Stomach (tissue), 9 donors: Measurements from ENCODE around the gene ZNF654. TPM values are rescaled to one million over a fixed set of nuclear protein-coding genes. Genes with fewer than 3 reads are reported as not detected.

Experiments used
- DNase-seq, 2 donors: peaks; one replicate each; pipeline versions ENCODE4 v3.0.0 to v3.0.0-alpha.2; 2013 to 2019
- H3K27ac ChIP-seq, 5 donors: fragments of 200-600 bp in 4 of 5; sonication (generic) in 4 of 5; one replicate each; pipeline ENCODE4 v1.5.1; 2013 to 2019; ENCODE audit warnings: mild to moderate bottlenecking in 1 of 5, moderate library complexity in 1 of 5
- H3K27me3 ChIP-seq, 3 donors: fragments of 200-600 bp; sonication (generic); one replicate each; pipeline ENCODE4 v1.5.1; 2017 to 2019; ENCODE audit warnings: mixed run types in 1 of 3
- H3K36me3 ChIP-seq, 4 donors: fragments of 200-600 bp; sonication (generic); 1 replicate in 3 of 4; 2 replicates in 1 of 4; pipeline ENCODE4 v1.5.1; 2016 to 2019
- H3K4me1 ChIP-seq, 4 donors: fragments of 200-600 bp; sonication (generic); one replicate each; pipeline ENCODE4 v1.5.1; 2016 to 2019
- H3K4me3 ChIP-seq, 4 donors: fragments of 200-600 bp; sonication (generic) in 3 of 4; one replicate each; pipeline ENCODE4 v1.5.1; 2016 to 2019; ENCODE audit warnings: mild to moderate bottlenecking in 1 of 4
- H3K9me3 ChIP-seq, 4 donors: fragments of 200-600 bp; sonication (generic); one replicate each; pipeline ENCODE4 v1.5.1; 2016 to 2019
- CTCF ChIP-seq, 7 experiments: fragments of 450-650 bp in 4 of 7; fragments of 200-600 bp in 3 of 7; sonication (generic) in 3 of 7; IDR thresholded peaks; one replicate each; pipeline ENCODE4 v1.5.1; 2016 to 2019; ENCODE audit warnings: antibody characterized with exemption in 7 of 7, control low read depth in 2 of 7, mild to moderate bottlenecking in 1 of 7
- EP300 ChIP-seq: sonication (generic); formaldehyde crosslinking; IDR thresholded peaks from one replicate; pipeline ENCODE4 v1.6.1; 2017; ENCODE audit warnings: antibody characterized with exemption
- POLR2A ChIP-seq, 4 donors: fragments of 450-650 bp; IDR thresholded peaks; one replicate each; pipeline ENCODE4 v1.6.1; 2016; ENCODE audit warnings: antibody characterized with exemption in 4 of 4, control low read depth in 2 of 4, mild to moderate bottlenecking in 1 of 4, moderate library complexity in 1 of 4
- POLR2AphosphoS5 ChIP-seq, 3 donors: sonication (generic); formaldehyde crosslinking; IDR thresholded peaks; one replicate each; pipeline ENCODE4 v1.6.1; 2016; ENCODE audit warnings: antibody characterized with exemption in 3 of 3
- WGBS, 5 donors: extraction: QIAGEN DNeasy Blood & Tissue Kit in 3 of 5; methylation state at CpG; one replicate each; pipeline versions ENCODE4 v1.1.5 to v1.1.7; 2013 to 2018; 5-methylcytosine and 5-hydroxymethylcytosine counted together
- intact Hi-C: fragments of 100-400 bp; cut with DNase I; formaldehyde crosslinking; loops from one replicate; pipeline ENCODE4 v1.15.1; 2023; ENCODE audit warnings: low total_unique reads
- polyA plus RNA-seq, 3 donors: library from polyadenylated mRNA; stranded (reverse); fragments of 200-250 nt; gene quantifications; one replicate each; pipeline ENCODE4 v1.2.3, GENCODE V29; 2013
- total RNA-seq, 5 donors: library from RNA; depleted of rRNA; stranded (reverse); fragments of >200 nt; gene quantifications; one replicate each; pipeline versions ENCODE4 v1.1.0 to v1.2.3, GENCODE V29; 2014 to 2016
- donor health status: healthy with polysubstance abuse.
- donor health status: Bipolar disorder and iron deficiency.
- donor health status: healthy.

Gene ZNF654
- total and polyA plus RNA-seq, 8 donors, result 2.6 to 30.7 (median 7.3) TPM

DNA sequence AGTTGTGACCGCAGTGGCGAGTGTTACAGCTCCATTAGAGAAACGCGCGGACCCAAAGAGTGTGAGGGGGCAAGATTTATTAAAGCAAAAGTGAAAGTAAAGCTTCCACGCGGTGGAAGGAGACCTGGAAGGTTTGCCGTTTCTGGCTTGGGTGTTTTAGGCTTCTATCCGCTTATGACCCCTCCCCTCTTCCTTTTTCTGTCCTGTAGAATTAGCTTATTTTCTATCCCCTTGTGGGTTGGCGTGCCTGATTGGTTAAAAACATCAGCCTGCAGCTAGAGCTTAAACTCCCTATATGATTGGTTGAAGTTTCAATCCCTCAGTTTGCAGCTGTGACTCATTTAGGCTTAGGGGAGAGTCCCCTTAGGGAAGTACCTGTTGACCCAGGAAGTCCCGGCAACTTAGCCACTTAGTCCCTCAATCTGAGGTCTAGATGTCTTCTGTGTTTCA is 130.3 kb downstream of the ZNF654 start:
- peaks cover 0 to 9% (median 4%) of the 10 kb centered on the region in 4 donors for H3K9me3 ChIP-seq
- DNase-seq, result no peak
- no peak for TF ChIP-seq CTCF (IDR thresholded peaks at IDR 0.05)
- TF ChIP-seq EP300, result no peak
- TF ChIP-seq POLR2A (IDR thresholded peaks at IDR 0.05), result no peak
- TF ChIP-seq POLR2AphosphoS5 (IDR thresholded peaks at IDR 0.05), result no peak
- H3K27me3 ChIP-seq, result no peaks in the 10 kb centered on the region
- H3K27ac ChIP-seq, result no peak overlapping the region
- H3K36me3 ChIP-seq, result no peaks in the 10 kb centered on the region
- no peaks in the 10 kb centered on the region for H3K4me1 ChIP-seq
- 85 to 94% (median 90%) methylated on average over 11 of the region's 11 CpGs for WGBS, 5 donors
- intact Hi-C loops, result no loop called here
- H3K4me3 ChIP-seq, result no peak overlapping the region

- Histone ChIP-seq H3K4me1 (no peaks in the 10 kb centered on the region), H3K9me3 (no peaks in the 10 kb centered on the region), H3K27me3 (no peaks in the 10 kb centered on the region), H3K36me3 (no peaks in the 10 kb centered on the region), H3K27ac (no peak overlapping the region), H3K4me3 (no peak overlapping the region)
- TF ChIP-seq POLR2A (IDR thresholded peaks at IDR 0.05) (no peak), POLR2AphosphoS5 (IDR thresholded peaks at IDR 0.05) (no peak), EP300 (no peak), CTCF (IDR thresholded peaks at IDR 0.05) (no peak)
- DNase-seq, result no peak
- WGBS, 5 donors, result 67 to 80% (median 73%) methylated on average over 4 of the region's 4 CpGs
- intact Hi-C loops, result no loop called here
These were observed 132.9 kb downstream of the ZNF654 start for GRCh38 chr3:88191872-88192409.

- Histone ChIP-seq H3K27ac (no peak overlapping the region), H3K9me3 (no peaks in the 10 kb centered on the region), H3K4me3 (no peak overlapping the region), H3K27me3 (no peaks in the 10 kb centered on the region), H3K4me1 (no peaks in the 10 kb centered on the region), H3K36me3 (no peaks in the 10 kb centered on the region)
- DNase-seq, result no peak
- no peak for TF ChIP-seq POLR2A (IDR thresholded peaks at IDR 0.05)
- no peak for TF ChIP-seq POLR2AphosphoS5 (IDR thresholded peaks at IDR 0.05)
- TF ChIP-seq EP300, result no peak
- no peak for TF ChIP-seq CTCF (IDR thresholded peaks at IDR 0.05)
- 54 to 76% (median 63%) methylated on average over 3 of the region's 3 CpGs for WGBS, 5 donors
- intact Hi-C loops, result no loop called here
These were observed 133.6 kb downstream of the ZNF654 start for GRCh38 chr3:88192631-88193030.

Other genes with a start within 250 kb of the ZNF654 start
- 100 to 1,000 TPM in 1 of 5 donors, 10 to 100 TPM in 4; 27.4 to 146 (median 74.3) TPM for gene CGGBP1, start 250 bp upstream of the ZNF654 start, total RNA-seq
- 10 to 100 TPM; 27.8 to 34.5 (median 31.1) TPM for gene CGGBP1, start 250 bp upstream of the ZNF654 start, polyA plus RNA-seq
- gene C3orf38, start 90.7 kb downstream of the ZNF654 start, total RNA-seq, result 10 to 100 TPM in 4 of 5 donors, 1 to 10 TPM in 1; 2.0 to 45.0 (median 24.6) TPM
- gene C3orf38, start 90.7 kb downstream of the ZNF654 start, polyA plus RNA-seq, result 10 to 100 TPM in 1 of 3 donors, 1 to 10 TPM in 2; 5.0 to 14.2 (median 8.9) TPM